ENCODE results near the gene PAK6.

The PAK6 gene

GRCh38 chr15:40255033-40255432, 16.2 kb downstream of the PAK6 start:
- no peak for DNase-seq (ENCODE audit: low read depth in 2 of 2)

- DNase-seq (ENCODE audit: low read depth in 2 of 2): no peak
Measured at GRCh38 chr15:40256638-40257235, 17.9 kb downstream of the PAK6 start.

GRCh38 chr15:40257656-40258450, 19.0 kb downstream of the PAK6 start:
- no peak for DNase-seq (ENCODE audit: low read depth in 2 of 2)

GRCh38 chr15:40258544-40258943, 19.7 kb downstream of the PAK6 start:
- no peak for DNase-seq (ENCODE audit: low read depth in 2 of 2)

- DNase-seq (ENCODE audit: low read depth in 2 of 2): no peak
Measured at GRCh38 chr15:40259021-40259420, 20.2 kb downstream of the PAK6 start.

- DNase-seq (ENCODE audit: low read depth in 2 of 2): no peak
Measured at GRCh38 chr15:40263024-40263754, 24.3 kb downstream of the PAK6 start.

- DNase-seq (ENCODE audit: low read depth in 2 of 2): no peak
Measured at GRCh38 chr15:40264321-40265153, 25.7 kb downstream of the PAK6 start.

- DNase-seq (ENCODE audit: low read depth in 2 of 2): no peak
Measured at GRCh38 chr15:40265355-40265754, 26.5 kb downstream of the PAK6 start.

GRCh38 chr15:40265875-40266274, 27.0 kb downstream of the PAK6 start:
- no peak for DNase-seq (ENCODE audit: low read depth in 2 of 2)

- DNase-seq (ENCODE audit: low read depth in 2 of 2): no peak
Measured at GRCh38 chr15:40266828-40267304, 28.0 kb downstream of the PAK6 start.

- DNase-seq (ENCODE audit: low read depth in 2 of 2): no peak
Measured at GRCh38 chr15:40267670-40268069, 28.8 kb downstream of the PAK6 start.

GRCh38 chr15:40269604-40270003, 30.7 kb downstream of the PAK6 start:
- DNase-seq (ENCODE audit: low read depth in 2 of 2): no peak

- DNase-seq (ENCODE audit: low read depth in 2 of 2): no peak
Measured at GRCh38 chr15:40270246-40270995, 31.6 kb downstream of the PAK6 start.

- no peak for DNase-seq (ENCODE audit: low read depth in 2 of 2)
Measured at GRCh38 chr15:40271685-40272484, 33.0 kb downstream of the PAK6 start.

- no peak for DNase-seq (ENCODE audit: low read depth in 2 of 2)
Measured at GRCh38 chr15:40272485-40273056, 33.7 kb downstream of the PAK6 start.

GRCh38 chr15:40273428-40273827, 34.6 kb downstream of the PAK6 start:
- no peak for DNase-seq (ENCODE audit: low read depth in 2 of 2)

- DNase-seq (ENCODE audit: low read depth in 2 of 2): peak; percentile 83 to 87
Measured at GRCh38 chr15:40274350-40275274, 35.7 kb downstream of the PAK6 start.

GRCh38 chr15:40275523-40275922, 36.7 kb downstream of the PAK6 start:
- no peak for DNase-seq (ENCODE audit: low read depth in 2 of 2)

GRCh38 chr15:40275954-40276353, 37.1 kb downstream of the PAK6 start:
- DNase-seq (ENCODE audit: low read depth in 2 of 2): no peak

All from activated CD4-positive, alpha-beta T cell treated with anti-CD3 and anti-CD28 coated beads for 24 hours (primary cell).